GM13977 (cell line): Measurements from ENCODE around the gene SPAG7.

ENCODE experiments used
- DNase-seq: peaks from one replicate; pipeline ENCODE4 v3.0.0; 2012; ENCODE audit warnings: low spot score
- in situ Hi-C: fragments of 300-500 bp; cut with MboI; formaldehyde crosslinking; loops from one replicate; pipeline ENCODE4 v1.12.0; 2022; ENCODE audit warnings: low sequenced_read_pairs, low pct_unique_long_range_greater_than_20kb, mixed read lengths, inconsistent platforms; ENCODE audit not compliant: unreplicated experiment
- TF ChIP-seq, protein P1 (sequence below): IDR thresholded peaks from 2 replicates; pipeline ENCODE4 v1.5.1; 2012; ENCODE audit warnings: mild to moderate bottlenecking, control low read depth; ENCODE audit not compliant: insufficient read depth; ENCODE audit errors: extremely low read depth, missing control alignments

SPAG7 gene

DNA sequence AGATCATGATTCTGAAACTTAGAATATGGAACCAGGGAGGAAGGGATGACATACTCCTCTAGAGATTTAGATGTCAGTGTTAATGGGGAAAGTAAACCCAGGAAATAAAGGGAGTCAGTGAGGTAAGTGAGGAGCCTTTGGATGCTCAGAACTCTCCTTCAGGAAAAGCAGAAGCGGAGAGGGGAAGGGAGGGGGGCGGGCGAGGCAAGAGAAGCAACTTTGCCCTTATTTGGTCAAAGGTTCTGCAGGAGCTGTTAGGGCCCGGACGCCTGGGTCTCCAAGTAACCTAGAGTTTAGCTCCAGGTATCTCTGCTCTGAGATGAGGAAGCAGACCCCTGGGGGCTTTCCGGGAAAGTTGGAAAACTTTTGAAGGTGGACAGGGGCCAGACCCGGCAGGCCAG is 20.6 kb downstream of the SPAG7 start:
- in situ Hi-C loops: no loop called here
- no peak for DNase-seq

DNA sequence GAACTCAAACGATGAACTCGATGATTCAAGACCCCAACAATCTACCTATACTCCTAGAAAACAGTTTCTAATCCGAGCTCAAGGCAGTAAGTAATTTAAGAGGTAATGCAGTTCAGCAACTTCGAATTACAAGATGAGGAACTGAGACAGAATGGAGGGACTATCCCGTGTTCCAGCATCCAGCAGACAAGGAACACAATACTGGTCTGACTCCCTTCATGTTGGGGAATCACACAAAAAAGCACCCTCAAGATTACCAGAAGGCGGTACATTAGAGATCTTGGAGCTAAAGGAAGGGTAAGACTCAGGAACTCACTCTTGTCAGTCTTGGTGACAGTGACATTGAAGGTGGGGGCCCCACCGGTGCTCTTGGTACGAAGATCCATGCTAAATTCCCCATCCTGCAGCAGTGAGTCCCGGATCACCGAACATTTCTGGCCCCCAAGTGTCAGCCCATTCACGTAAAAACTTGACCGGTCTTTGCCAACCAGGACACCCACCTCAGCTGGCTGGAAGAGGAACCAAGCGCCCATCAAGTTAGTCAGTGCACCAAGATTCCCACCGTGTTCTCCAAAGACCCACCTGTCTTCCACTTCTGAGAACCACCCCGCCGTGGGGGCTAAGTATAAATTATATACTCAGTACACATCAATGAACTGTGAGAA is 21.2 kb downstream of the SPAG7 start:
- TF ChIP-seq, protein P1, sequence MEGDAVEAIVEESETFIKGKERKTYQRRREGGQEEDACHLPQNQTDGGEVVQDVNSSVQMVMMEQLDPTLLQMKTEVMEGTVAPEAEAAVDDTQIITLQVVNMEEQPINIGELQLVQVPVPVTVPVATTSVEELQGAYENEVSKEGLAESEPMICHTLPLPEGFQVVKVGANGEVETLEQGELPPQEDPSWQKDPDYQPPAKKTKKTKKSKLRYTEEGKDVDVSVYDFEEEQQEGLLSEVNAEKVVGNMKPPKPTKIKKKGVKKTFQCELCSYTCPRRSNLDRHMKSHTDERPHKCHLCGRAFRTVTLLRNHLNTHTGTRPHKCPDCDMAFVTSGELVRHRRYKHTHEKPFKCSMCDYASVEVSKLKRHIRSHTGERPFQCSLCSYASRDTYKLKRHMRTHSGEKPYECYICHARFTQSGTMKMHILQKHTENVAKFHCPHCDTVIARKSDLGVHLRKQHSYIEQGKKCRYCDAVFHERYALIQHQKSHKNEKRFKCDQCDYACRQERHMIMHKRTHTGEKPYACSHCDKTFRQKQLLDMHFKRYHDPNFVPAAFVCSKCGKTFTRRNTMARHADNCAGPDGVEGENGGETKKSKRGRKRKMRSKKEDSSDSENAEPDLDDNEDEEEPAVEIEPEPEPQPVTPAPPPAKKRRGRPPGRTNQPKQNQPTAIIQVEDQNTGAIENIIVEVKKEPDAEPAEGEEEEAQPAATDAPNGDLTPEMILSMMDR: no peak
- in situ Hi-C loops: no loop called here
- DNase-seq: no peak

More for the DNA sequence above, 20.6 kb downstream of the SPAG7 start:
- TF ChIP-seq, protein P1: no peak

DNA sequence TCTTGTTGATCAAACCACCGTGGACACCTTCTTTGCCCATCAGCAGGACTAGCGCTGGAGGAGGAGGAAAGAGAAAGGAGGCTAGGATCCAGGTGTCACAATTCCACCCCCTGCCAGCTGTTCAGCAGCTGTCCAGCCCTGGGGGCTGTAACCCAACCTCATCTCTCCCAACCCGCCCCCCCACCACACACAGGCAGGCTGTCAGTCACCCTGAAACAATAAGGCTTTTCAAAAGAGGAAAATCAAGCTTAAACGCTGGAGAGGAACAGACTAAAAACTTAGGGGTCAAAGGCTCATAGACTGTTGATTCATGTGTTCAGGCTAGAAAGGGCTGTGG is 21.7 kb downstream of the SPAG7 start:
- TF ChIP-seq, protein P1: no peak
- in situ Hi-C loops: no loop called here
- no peak for DNase-seq

DNA sequence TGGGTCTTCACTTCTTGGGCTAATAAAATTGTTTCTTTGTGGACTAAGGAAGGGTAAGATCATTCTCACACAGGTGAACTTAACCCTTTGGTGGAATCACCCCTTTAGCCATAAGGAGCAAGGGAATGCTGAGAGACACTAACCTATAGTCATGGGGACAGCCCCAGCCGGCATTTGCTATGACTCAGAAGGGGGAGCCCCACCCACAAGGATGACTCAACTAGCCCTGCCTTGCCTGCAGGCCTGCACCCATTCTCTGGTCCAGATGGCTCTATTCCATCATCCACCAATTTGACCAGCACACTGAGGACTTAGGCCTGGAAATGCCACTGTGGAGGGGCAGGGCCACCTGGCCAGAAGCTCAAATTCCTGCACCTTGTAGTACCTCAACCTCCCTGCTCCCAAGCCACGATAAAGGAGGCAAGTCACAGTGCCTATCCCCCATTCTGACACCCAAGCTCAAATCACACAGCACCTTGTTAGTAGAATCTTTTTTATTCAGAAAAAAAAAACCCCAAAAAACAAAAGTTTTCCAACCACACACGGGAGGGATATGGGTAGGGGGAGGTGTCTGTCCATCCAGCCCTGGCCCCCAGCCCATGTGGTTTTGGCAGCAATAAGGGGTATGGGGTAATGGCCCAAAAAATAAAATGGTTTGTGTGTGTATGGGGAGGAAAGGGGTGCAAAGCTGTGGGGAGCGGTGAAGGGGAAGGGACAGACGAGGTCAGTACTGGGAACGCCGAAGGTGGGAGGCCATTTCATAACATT is 22.3 kb downstream of the SPAG7 start:
- in situ Hi-C loops: no loop called here
- TF ChIP-seq, protein P1: no peak
- peak; percentile 81 for DNase-seq

DNA sequence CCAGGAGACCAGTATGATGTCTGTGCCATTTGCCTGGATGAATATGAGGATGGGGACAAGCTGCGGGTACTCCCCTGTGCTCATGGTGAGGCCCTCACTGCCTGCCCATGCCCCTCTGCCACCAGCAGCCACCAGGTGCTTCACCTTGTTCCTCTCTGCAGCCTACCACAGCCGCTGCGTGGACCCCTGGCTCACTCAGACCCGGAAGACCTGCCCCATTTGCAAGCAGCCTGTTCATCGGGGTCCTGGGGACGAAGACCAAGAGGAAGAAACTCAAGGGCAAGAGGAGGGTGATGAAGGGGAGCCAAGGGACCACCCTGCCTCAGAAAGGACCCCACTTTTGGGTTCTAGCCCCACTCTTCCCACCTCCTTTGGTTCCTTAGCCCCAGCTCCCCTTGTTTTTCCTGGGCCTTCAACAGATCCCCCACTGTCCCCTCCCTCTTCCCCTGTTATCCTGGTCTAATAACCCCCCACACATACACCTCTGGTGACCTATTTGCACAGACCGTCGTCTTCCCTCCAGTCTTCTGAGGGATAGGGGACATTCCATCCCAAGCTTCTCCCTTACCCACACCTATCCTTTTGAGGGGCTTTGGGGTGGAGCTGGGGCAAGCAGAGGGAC is 23.0 kb downstream of the SPAG7 start:
- in situ Hi-C loops: no loop called here
- peak; percentile 15 for DNase-seq

DNA sequence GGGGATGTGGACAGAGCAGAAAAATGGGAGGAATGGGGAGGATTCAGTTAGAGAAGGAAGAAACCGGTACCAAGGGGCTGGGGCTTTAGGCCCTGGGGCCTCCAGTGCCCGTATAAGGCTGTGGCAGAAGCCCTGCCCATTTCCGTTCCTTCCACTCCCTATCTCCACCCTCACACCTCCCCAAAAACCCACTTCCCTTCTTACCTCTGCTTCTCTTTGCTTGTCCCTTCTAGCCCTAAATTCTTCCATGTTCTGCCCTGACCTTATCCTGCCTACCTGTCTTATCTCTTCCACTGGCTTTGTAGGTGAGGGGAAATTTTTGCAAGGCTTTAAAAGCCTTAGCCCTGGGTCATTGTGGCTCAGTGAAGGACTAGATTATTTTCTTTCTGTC is 23.5 kb downstream of the SPAG7 start:
- peak; percentile 56 for DNase-seq
- TF ChIP-seq, protein P1: no peak
- in situ Hi-C loops: no loop called here

More for the DNA sequence above, 23.0 kb downstream of the SPAG7 start:
- TF ChIP-seq, protein P1: no peak
